Fibroblast of the conjunctiva (primary cell): Measurements from ENCODE around the gene NKX2-3.

Experiments
- DNase-seq: peaks from one replicate; pipeline ENCODE4 v3.0.0-alpha.2; 2010; ENCODE audit warnings: low read depth

Gene NKX2-3

GRCh38 chr10:99532687-99533495, at the start of gene NKX2-3:
Gene NKX2-3 (plus strand): TSS chr10:99532942. CDS start chr10:99533132, 190 bp downstream.
- DNase-seq = no peak

GRCh38 chr10:99484626-99485581, 47.8 kb upstream of the NKX2-3 start:
- DNase-seq = no peak

GRCh38 chr10:99487125-99487807, 45.5 kb upstream of the NKX2-3 start:
- no peak for DNase-seq

- no peak for DNase-seq
Observed at GRCh38 chr10:99489271-99489670, 43.5 kb upstream of the NKX2-3 start.

- DNase-seq = no peak
Observed at GRCh38 chr10:99497343-99498025, 35.3 kb upstream of the NKX2-3 start.

- DNase-seq = no peak
Observed at GRCh38 chr10:99506416-99506815, 26.3 kb upstream of the NKX2-3 start.

GRCh38 chr10:99507265-99507664, 25.5 kb upstream of the NKX2-3 start:
- no peak for DNase-seq

- no peak for DNase-seq
Observed at GRCh38 chr10:99513061-99513460, 19.7 kb upstream of the NKX2-3 start.

- DNase-seq = no peak
Observed at GRCh38 chr10:99519690-99520039, 13.1 kb upstream of the NKX2-3 start.

- no peak for DNase-seq
Observed at GRCh38 chr10:99520040-99520846, 12.5 kb upstream of the NKX2-3 start.

GRCh38 chr10:99520847-99521764, 11.6 kb upstream of the NKX2-3 start:
- no peak for DNase-seq

- DNase-seq = no peak
Observed at GRCh38 chr10:99521765-99522469, 10.8 kb upstream of the NKX2-3 start.

GRCh38 chr10:99522470-99523250, 10.1 kb upstream of the NKX2-3 start:
- DNase-seq = no peak

GRCh38 chr10:99523251-99523773, 9.4 kb upstream of the NKX2-3 start:
- DNase-seq = no peak

- no peak for DNase-seq
Observed at GRCh38 chr10:99524050-99524666, 8.6 kb upstream of the NKX2-3 start.

GRCh38 chr10:99524736-99525380, 7.9 kb upstream of the NKX2-3 start:
- no peak for DNase-seq

- DNase-seq = no peak
Observed at GRCh38 chr10:99525897-99526296, 6.8 kb upstream of the NKX2-3 start.
